ENCODE measurements around the gene RSAD1.

The RSAD1 gene

GRCh38 chr17:50458270-50458669, 20.4 kb upstream of the RSAD1 start:
- DNase-seq (ENCODE audit: low read depth), result no peak

GRCh38 chr17:50458701-50459676, 19.7 kb upstream of the RSAD1 start:
- no peak for DNase-seq (ENCODE audit: low read depth)

GRCh38 chr17:50459756-50460155, 18.9 kb upstream of the RSAD1 start:
- no peak for DNase-seq (ENCODE audit: low read depth)

- DNase-seq (ENCODE audit: low read depth), result no peak
Observed at GRCh38 chr17:50460831-50461526, 17.7 kb upstream of the RSAD1 start.

- no peak for DNase-seq (ENCODE audit: low read depth)
Observed at GRCh38 chr17:50461550-50462132, 17.0 kb upstream of the RSAD1 start.

GRCh38 chr17:50462446-50462845, 16.2 kb upstream of the RSAD1 start:
- no peak for DNase-seq (ENCODE audit: low read depth)

GRCh38 chr17:50464121-50464520, 14.5 kb upstream of the RSAD1 start:
- no peak for DNase-seq (ENCODE audit: low read depth)

GRCh38 chr17:50464736-50465135, 13.9 kb upstream of the RSAD1 start:
- DNase-seq (ENCODE audit: low read depth), result no peak

GRCh38 chr17:50465171-50465570, 13.5 kb upstream of the RSAD1 start:
- no peak for DNase-seq (ENCODE audit: low read depth)

GRCh38 chr17:50465635-50466034, 13.0 kb upstream of the RSAD1 start:
- DNase-seq (ENCODE audit: low read depth), result no peak

GRCh38 chr17:50466371-50467113, 12.1 kb upstream of the RSAD1 start:
- DNase-seq (ENCODE audit: low read depth), result no peak

GRCh38 chr17:50467114-50467854, 11.4 kb upstream of the RSAD1 start:
- DNase-seq (ENCODE audit: low read depth), result no peak

GRCh38 chr17:50467855-50468303, 10.8 kb upstream of the RSAD1 start:
- no peak for DNase-seq (ENCODE audit: low read depth)

- DNase-seq (ENCODE audit: low read depth), result no peak
Observed at GRCh38 chr17:50468304-50469207, 10.1 kb upstream of the RSAD1 start, which contains the start of gene CHAD. CHAD (minus strand) TSS chr17:50468880; CDS start chr17:50468813, 67 bp downstream.

- no peak for DNase-seq (ENCODE audit: low read depth)
Observed at GRCh38 chr17:50469208-50469605, 9.5 kb upstream of the RSAD1 start.

GRCh38 chr17:50469671-50470305, 8.9 kb upstream of the RSAD1 start:
- DNase-seq (ENCODE audit: low read depth), result no peak

GRCh38 chr17:50470426-50470825, 8.2 kb upstream of the RSAD1 start:
- no peak for DNase-seq (ENCODE audit: low read depth)

- DNase-seq (ENCODE audit: low read depth), result no peak
Observed at GRCh38 chr17:50471009-50471905, 7.4 kb upstream of the RSAD1 start.

GRCh38 chr17:50472286-50472685, 6.4 kb upstream of the RSAD1 start:
- no peak for DNase-seq (ENCODE audit: low read depth)
